GM12872 (cell line): ENCODE data around the gene FAP.

Experiments
- TF ChIP-seq, protein P1 (sequence below): IDR thresholded peaks from 3 replicates; pipeline ENCODE4 v1.5.1; 2011; ENCODE audit warnings: low read depth, mild to moderate bottlenecking, low read length, moderate library complexity; ENCODE audit not compliant: insufficient read depth

FAP gene, protein sequence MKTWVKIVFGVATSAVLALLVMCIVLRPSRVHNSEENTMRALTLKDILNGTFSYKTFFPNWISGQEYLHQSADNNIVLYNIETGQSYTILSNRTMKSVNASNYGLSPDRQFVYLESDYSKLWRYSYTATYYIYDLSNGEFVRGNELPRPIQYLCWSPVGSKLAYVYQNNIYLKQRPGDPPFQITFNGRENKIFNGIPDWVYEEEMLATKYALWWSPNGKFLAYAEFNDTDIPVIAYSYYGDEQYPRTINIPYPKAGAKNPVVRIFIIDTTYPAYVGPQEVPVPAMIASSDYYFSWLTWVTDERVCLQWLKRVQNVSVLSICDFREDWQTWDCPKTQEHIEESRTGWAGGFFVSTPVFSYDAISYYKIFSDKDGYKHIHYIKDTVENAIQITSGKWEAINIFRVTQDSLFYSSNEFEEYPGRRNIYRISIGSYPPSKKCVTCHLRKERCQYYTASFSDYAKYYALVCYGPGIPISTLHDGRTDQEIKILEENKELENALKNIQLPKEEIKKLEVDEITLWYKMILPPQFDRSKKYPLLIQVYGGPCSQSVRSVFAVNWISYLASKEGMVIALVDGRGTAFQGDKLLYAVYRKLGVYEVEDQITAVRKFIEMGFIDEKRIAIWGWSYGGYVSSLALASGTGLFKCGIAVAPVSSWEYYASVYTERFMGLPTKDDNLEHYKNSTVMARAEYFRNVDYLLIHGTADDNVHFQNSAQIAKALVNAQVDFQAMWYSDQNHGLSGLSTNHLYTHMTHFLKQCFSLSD

DNA sequence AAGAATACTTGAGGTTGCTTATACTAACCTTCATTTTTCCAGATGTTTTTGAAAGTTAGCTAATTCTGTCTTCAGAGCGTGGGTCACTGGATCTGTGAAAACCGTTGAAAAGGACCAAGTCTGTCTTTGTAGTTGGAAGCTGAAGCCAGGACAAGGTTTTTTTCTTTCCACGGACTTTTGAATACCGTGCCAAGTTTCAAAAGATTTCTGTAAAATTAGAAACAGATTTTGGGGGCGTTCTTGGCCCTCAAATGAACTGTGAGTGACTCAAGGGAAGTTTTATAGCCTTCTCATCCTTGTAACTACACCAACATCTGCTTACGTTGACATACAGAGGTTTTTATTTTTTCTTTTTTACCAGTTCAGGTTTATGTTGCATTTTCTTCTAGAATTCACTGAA, at the start of gene FAP:
FAP (minus strand) TSS at position 152 of the 400 bp plus-strand sequence; CDS start at position 34, 118 bp downstream.
- TF ChIP-seq, protein P1, sequence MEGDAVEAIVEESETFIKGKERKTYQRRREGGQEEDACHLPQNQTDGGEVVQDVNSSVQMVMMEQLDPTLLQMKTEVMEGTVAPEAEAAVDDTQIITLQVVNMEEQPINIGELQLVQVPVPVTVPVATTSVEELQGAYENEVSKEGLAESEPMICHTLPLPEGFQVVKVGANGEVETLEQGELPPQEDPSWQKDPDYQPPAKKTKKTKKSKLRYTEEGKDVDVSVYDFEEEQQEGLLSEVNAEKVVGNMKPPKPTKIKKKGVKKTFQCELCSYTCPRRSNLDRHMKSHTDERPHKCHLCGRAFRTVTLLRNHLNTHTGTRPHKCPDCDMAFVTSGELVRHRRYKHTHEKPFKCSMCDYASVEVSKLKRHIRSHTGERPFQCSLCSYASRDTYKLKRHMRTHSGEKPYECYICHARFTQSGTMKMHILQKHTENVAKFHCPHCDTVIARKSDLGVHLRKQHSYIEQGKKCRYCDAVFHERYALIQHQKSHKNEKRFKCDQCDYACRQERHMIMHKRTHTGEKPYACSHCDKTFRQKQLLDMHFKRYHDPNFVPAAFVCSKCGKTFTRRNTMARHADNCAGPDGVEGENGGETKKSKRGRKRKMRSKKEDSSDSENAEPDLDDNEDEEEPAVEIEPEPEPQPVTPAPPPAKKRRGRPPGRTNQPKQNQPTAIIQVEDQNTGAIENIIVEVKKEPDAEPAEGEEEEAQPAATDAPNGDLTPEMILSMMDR: no peak

DNA sequence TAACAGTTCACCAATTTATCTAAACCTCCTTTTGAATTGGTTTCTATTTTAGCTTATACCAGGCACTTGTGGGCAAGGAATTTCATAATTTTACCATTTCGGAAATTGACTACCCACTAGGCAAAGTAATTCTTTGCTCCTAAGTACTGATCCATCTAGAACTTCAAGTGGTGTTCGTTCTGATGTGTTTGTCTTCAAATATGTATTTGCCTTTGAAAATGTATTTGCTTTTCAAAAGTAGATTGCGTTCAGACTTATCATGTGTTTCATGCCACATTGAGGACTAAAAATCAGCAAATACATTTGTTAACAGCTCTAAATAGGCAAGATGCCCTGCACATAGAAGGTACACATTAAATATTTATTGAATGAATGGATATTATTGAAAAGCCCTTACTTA, 48.5 kb upstream of the FAP start:
- TF ChIP-seq, protein P1: no peak

DNA sequence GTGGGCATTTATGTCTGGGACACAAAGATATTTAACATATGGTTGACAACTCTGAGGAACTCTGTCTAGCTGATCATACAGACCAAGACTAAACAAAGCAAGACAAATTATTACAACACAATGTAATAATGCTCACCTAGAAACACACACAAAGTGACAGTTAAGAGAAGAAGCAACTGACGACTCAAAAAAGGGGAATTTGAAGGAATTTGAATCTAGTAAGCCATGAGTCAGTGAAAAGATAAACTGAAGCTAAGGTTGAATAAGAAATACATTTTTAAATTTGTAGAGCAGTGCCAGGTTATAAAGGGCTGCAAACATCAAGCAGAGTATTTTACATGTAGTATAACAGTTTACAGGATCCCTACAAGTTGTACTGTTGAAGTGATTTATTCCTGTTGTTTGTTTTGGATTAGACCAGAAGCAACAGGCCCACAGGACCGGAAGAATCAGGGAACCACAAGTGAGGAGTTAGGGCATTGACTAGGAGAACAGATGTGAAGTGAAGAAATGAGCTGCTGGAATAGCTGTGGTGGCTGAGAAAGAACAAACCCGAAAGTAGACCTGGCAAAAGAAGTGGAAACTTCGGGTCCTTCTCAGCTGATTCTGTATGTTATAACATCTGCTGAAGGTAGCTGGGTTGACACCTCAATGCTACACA, 39.6 kb upstream of the FAP start:
- TF ChIP-seq, protein P1: no peak

DNA sequence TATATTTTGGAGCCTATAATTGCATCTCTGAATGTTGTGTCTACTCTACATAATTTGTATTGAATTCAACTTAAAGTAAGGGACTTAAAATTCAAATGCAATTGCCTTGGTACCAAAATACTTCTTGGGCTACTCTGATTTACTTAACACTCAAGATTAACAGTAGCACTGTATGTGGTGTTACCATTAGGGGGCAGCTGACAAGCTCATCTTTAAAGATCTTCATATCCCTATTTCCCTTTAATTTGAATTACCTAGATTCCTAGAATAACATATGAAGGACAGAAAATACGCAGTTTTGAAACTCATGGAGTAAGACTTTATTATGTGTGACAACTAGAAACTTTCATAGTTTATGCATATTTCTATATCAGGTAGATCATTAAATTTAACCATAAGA, 37.4 kb upstream of the FAP start:
- TF ChIP-seq, protein P1: no peak

DNA sequence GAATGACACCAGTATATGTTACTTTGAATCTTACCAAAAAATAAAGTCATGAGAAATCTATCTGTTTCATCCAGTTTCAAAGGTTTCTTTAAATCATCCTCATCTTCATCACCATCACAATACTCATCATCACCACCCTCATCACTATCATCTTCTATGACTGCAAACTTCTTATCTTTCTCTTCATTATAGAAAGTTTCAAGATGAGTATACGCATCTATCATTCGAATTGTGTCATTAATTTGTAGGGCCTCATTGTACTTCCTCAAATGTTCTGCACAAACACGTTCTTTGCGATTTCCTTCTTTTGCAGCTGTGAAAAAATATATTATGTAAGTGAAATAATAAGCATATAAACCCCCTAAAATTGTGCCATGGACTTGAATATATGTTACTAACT, 34.1 kb upstream of the FAP start:
- TF ChIP-seq, protein P1: no peak

DNA sequence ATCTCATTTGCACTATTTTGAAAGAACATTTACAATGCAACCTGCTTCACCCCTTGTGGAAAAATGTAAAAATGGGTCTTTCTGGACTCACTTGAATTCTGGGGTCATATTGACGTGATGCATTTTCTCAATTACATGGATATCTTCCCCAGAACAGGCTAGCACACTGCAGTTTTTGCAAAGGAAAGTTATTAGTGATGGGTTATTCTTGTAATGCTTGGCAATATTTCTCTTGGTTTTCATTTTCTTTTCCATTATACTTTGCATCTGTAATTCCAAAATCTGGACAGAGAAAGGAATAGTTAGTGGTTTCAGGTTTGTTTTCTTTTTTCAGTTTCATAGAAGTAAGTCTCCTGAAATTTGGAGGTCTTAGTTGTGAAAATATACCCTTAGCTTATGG, 24.8 kb upstream of the FAP start:
- TF ChIP-seq, protein P1: no peak

DNA sequence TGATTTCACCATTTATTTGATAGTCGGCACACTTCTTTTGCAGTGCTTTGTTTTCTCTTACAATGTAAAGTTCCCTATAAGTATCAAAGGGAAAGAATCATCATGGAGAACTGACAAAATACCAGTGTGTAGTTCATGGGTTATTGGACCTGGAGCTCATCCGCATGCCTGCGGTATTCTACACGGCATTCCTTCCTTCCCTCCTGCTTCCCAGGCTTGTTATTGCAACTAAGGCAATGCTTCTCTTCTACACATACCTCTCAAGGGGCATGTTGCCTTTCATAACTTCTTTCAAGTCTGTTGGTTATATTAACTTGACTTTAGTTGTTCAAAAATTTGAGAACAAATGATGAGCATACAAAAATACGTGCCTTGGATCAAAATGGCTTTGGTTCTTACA, 24.3 kb upstream of the FAP start:
- TF ChIP-seq, protein P1: no peak
